ENCODE results near the gene ABCA13.

The ABCA13 gene

GRCh38 chr7:48637382-48637781 lies 466.1 kb downstream of the ABCA13 start:
- no peak for ATAC-seq
- DNase-seq: no peak

- no peak for ATAC-seq
- DNase-seq: no peak
These were observed 466.8 kb downstream of the ABCA13 start for GRCh38 chr7:48638041-48638440.

- ATAC-seq (no peak), DNase-seq (no peak)
These were observed 472.3 kb downstream of the ABCA13 start for GRCh38 chr7:48643431-48644013.

GRCh38 chr7:48658138-48658537 lies 486.9 kb downstream of the ABCA13 start:
- DNase-seq: no peak
- no peak for ATAC-seq

- no peak for ATAC-seq
- DNase-seq: no peak
These were observed 489.1 kb downstream of the ABCA13 start for GRCh38 chr7:48660306-48660870.

GRCh38 chr7:48664241-48664640 lies 493.0 kb downstream of the ABCA13 start:
- no peak for DNase-seq
- no peak for ATAC-seq

- DNase-seq (no peak), ATAC-seq (no peak)
These were observed 494.3 kb downstream of the ABCA13 start for GRCh38 chr7:48665353-48666135.

- ATAC-seq (no peak), DNase-seq (no peak)
These were observed 496.1 kb downstream of the ABCA13 start for GRCh38 chr7:48667407-48667806.

GRCh38 chr7:48671656-48672055 lies 500.4 kb downstream of the ABCA13 start:
- ATAC-seq (no peak), DNase-seq (no peak)

- DNase-seq (no peak), ATAC-seq (no peak)
These were observed 509.7 kb downstream of the ABCA13 start for GRCh38 chr7:48681006-48681405.

- ATAC-seq: no peak
- DNase-seq: no peak
These were observed 520.5 kb downstream of the ABCA13 start for GRCh38 chr7:48691788-48692187.

Data from stimulated activated naive CD8-positive, alpha-beta T cell treated with anti-CD3 and anti-CD28 coated beads, Interleukin-15, Interleukin-2, amounts not matched to agents 100 U/mL and 50 U/mL, for 24 hours (primary cell).